GM21723 (cell line): Measurements from ENCODE around the gene B4GALNT4.
"Not testable (repeated sequence)": the region's sequence is repeated elsewhere in the genome, so short reads cannot be mapped to it uniquely, and the experiment has no call there.

ENCODE experiments used
- ATAC-seq: cut with Tn5 transposase; IDR thresholded peaks from one replicate; pipeline ENCODE4 v1.9.1; 2021; ENCODE audit warnings: mild to moderate bottlenecking, moderate library complexity; ENCODE audit not compliant: unreplicated experiment

Gene B4GALNT4

DNA sequence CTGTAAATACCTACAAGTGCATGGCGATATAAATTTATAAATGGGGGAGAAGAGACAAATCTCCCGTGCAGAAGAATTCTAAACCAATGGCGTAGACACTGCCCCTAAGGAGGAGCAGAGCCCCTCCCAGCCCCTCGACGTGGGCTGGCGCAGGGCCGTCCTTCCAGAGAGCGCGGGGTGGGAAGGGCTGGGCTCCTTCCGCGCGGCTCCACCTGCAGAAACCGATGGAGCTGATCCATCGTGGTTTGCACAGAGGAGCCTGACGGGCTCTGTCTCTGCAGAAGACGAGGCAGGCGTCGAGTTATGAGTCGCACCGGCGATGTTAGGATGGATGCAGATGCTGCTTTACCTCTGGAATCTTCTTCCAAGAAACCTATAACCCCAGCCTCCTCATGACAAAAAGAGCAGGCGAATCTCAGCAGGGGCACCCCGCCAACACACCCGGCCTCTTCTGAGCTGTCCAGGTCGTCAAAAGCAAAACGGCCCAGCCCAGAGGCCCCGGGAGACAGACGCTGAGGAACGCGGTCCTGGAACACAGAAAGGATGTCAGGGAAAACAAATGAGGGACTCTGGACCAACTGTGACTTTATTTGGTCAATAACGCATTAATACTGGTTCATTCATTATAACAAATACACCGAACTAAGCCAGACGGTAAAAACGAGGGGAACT is 11.0 kb upstream of the B4GALNT4 start:
- ATAC-seq = no peak

- ATAC-seq = no peak
These were observed 10.1 kb upstream of the B4GALNT4 start for GRCh38 chr11:359181-359714.

- no peak for ATAC-seq
These were observed 8.7 kb upstream of the B4GALNT4 start for GRCh38 chr11:360326-361280.

- ATAC-seq = no peak
These were observed 6.5 kb upstream of the B4GALNT4 start for GRCh38 chr11:362642-363442.

- not testable (repeated sequence) for ATAC-seq
These were observed 5.9 kb upstream of the B4GALNT4 start for GRCh38 chr11:363443-363805.

GRCh38 chr11:363948-364761 is 5.1 kb upstream of the B4GALNT4 start:
- no peak for ATAC-seq

DNA sequence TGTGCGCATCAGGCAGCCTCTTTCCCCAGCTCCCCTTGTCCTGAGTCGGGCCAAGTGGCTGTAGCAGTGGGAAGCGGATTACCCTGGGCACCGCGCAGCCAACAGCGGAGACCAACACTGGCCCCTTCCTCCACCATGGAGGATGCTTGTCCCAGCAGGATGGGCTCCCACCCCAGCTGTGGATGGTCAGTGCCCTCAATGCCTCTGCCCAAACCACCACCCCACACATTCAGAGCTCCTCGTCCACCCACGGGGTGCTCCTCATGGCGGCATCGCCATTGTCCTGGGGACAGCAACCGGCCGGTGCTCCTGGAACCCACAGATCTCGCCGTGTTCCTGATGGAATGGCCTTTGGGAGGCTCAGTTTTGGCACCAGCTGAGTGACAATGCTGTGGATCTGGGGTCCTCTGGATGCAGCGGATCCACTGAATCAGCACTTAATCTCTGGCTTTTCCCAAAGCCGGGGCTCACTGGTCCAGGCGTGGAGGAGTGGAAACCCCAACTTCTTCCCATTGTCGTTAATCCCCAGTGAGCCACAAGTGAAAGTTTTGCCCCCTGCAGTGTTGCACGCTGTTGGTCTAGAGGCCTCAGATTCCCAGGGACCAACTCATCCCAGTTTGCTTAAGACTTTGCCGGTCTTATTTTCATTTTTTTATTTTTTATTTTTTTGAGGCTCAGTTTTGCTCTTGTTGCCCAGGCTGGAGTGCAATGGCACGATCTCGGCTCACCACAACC is 4.1 kb upstream of the B4GALNT4 start:
- ATAC-seq = no peak

GRCh38 chr11:365831-366230 is 3.5 kb upstream of the B4GALNT4 start:
- ATAC-seq = no peak

- no peak for ATAC-seq
These were observed 1.3 kb upstream of the B4GALNT4 start for GRCh38 chr11:367956-368413.

DNA sequence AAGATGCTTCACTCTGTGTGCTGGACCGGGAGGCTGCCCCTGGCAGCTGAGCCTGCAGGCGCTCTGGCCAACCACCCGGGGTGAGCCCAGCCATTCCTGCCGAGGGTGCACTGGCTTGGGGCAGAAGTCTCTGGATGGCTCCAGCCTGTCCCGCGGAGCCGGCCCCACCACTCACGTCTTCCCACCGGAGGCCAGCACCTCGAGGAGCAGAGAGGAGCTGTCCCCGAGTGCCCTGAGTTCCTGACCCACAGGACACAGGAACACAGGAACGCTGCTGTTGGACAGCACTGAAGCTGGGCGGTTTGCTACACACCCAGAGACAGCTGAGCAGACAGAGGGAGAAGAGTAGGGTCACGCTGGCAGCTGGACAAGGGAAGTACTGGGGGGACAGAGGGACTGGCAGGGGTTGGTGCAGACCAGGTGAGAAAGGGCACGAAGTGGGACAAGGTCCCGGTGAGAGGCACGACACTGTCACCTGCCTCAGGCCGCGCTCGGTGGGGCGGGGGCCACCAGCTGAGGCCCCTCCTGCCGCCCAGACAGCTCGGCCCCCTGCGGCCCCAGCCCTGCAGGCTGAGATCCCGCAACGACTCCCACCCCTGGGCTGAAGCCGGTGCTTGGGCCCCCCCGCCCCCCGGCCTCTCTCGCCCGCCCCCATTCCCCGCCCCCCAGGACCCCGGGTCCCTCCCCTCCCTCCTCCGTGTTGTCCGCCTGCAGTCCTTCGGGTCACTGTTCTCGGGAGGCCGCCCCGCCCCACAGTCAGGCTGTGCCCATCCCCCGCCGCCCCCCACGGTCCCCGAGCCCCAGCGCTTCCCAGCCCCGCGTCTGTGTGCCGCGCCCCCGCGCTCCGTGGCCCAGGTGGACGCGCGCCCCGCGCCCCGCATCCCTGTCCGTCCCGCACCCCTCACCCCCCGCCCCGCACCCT is 624 bp upstream of the B4GALNT4 start:
- no peak for ATAC-seq

DNA sequence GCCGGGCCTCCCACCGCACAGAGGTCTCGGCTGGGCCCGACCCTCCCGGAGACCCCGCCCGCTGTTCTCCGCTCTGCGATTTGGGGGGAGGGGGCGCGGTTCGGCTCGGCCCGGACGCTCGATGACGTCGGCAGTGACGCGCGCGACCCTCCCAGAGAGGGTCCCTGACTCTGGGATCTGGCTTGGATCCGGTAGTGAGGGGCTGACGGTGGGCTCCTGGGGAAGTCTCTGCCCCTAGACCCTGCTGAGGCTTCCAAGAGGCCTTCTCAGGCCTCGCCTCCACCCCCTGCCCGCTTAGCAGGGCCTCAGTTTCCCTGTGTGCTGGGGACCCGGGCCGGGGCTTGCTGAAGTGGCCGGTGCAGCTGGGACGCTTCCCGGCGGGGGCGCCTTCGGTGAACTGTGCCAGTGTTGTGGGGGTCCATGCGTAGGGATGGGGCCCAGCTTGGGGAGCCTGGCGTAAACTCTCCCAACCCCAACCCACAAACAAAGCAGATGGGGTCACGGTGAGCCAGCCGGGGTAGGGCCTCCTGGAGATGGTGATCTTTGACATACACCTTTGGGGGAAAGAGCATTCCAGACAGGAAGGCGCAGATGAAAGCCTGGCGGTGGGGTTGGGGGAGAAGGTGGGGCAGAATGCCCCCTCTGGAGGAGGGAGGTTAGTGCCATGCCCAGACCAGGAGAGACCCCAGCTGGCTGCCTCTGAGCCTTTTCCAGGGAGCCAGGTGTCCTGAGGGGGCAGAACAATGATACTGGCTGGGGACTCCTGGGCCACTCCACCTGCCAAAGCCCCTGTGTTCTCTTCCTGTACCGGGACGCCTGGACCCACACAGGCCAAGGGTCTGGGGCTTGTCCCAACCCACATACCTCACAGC is 1.0 kb downstream of the B4GALNT4 start:
- no peak for ATAC-seq

DNA sequence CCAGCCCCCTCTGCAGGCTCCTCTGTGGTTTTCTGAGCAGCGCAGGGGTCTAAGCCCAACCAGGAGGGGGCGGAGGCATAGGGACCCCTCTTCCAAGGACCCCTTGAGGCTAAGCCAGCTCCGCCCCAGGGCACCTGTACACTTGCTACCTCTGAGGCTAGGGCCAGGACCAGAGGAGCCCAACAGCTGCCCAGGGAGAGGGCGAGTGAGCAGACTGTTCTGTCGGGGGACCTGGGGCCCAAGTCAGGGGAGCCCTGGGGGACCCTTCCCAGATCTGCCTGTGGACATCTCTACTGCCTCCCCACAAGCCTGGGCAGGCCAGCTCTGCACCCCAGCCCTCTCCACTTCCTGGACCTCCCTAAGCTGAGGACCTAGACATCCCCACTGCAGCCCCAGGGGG is 1.8 kb downstream of the B4GALNT4 start:
- no peak for ATAC-seq

DNA sequence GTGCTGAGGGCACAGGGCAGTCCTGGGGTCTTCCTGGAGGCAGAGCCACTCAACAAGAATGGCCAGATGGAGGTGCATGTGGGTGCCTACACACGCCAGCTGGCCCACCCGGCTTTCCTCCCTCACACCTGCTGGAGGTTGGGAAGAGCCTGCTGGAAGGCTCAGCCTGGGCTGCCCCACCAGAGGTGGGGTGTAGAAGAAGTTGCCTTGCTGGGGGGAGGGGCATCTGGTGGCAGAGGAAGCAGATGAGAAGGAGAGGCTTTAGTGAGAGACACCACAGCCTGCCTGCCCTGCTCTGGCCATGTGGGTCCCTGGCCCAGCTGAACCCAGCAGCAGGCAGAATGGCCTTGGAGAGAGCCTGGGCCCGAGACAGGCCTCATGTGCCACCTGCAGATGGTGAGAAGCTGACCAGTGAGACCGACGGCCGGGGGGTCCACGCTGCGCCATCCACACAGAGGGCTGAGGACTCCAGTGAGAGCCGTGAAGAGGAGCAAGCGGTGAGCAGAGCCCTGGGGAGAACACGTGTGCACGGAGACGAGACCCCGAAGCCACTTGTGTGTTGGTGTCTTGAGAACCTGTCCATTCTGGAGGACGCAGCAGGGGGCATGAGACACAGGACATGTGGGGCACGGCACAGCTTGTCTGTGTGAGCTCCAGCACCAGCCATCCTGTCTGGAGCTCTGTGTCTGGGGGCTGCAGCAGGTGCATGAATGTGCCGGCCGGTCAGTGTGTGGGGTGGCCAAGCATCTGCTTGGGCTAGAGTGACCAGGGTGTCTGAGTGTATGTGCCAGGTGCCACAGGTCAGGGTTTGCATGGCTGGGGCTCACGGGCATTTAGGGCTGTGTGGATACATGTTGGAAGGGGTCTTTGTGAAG is 2.7 kb downstream of the B4GALNT4 start:
- ATAC-seq = no peak

GRCh38 chr11:372809-373715 is 3.8 kb downstream of the B4GALNT4 start:
- no peak for ATAC-seq

DNA sequence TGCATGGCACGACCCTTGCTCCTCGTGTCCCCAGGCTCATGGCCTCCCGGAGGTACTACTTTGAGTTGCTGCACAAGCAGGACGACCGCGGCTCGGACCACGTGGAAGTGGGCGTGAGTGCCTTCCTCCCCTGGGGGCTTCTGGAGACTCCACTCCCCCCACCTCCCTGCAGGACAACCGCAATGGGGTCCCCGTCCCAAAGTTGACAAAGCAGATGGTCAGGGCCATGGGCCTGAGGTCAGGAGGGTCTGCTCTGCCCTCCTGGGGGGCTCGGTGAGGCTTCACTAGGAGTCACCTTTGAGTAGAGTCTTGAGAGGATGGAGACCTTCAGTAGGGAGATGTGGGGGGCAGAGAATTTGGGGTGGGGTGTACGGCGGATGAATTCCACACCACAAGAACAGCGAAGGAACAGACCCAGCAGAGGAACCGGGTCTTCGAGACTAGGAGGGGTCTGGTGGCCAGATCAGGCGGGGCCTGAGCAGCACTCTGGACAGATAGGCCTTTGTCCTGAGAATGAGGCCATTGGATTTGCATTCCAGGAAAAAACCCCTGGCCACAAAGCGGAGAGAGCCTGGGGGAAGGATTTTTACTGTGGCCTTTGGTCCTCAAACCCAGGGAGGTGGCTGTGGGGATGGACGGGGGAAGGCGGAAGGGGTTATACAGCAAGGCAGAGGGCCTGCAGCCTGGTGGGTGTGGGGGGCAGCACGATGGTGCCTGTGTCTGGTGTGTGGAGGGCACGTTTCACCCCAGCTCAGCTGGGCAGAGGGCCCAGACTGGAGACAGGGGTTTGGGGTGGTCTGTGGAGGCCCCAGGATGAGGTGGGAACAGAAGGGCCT is 4.6 kb downstream of the B4GALNT4 start:
- no peak for ATAC-seq
